Breast epithelium (tissue), 3 donors: ENCODE results near the gene VEPH1.

Experiments
- CTCF ChIP-seq, 3 donors: fragments of 450-650 bp; IDR thresholded peaks; one replicate each; pipeline ENCODE4 v1.5.1; 2016 to 2017; ENCODE audit warnings: antibody characterized with exemption in 3 of 3, mild to moderate bottlenecking in 3 of 3, moderate library complexity in 3 of 3
- POLR2A ChIP-seq: fragments of 450-650 bp; IDR thresholded peaks from one replicate; pipeline ENCODE4 v1.6.1; 2016; ENCODE audit warnings: antibody characterized with exemption, mild to moderate bottlenecking, moderate library complexity
- POLR2AphosphoS5 ChIP-seq, 3 donors: sonication (generic); formaldehyde crosslinking; IDR thresholded peaks; one replicate each; pipeline ENCODE4 v1.6.1; 2017; ENCODE audit warnings: antibody characterized with exemption in 3 of 3

DNA sequence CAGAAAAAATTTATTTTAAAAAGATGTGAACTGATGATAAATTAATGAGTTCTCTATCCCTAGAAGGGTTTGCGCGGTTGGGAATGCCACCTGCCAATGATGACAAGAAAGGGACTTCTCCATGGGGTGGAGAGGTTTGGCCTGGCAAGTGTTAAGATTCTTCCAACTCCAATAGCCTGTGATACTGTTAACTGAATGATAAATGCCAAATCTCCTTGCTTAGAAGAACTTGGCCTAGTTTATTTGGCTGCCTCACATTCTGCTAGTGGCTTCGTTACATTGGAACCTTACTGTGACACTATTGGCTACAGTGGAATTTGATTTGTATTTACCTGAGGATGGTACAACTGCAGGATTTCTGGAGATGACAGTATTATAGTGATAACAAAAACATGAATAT lies 251.5 kb downstream of the VEPH1 start:
- TF ChIP-seq POLR2A = no peak
- TF ChIP-seq CTCF (IDR thresholded peaks at IDR 0.05) = no peak
- TF ChIP-seq POLR2AphosphoS5 (IDR thresholded peaks at IDR 0.05) = no peak
